LNCaP clone FGC (cell line): ENCODE data around the gene FAM149B1.

Experiments
- DNase-seq: peaks from one replicate; pipeline ENCODE4 v3.0.0-alpha.2; 2011; ENCODE audit warnings: low read depth
- H3K4me3 ChIP-seq: 2 replicates; pipeline ENCODE4 v1.5.1; 2011; ENCODE audit warnings: mild to moderate bottlenecking, low read depth, low read length, control low read depth
- CTCF ChIP-seq: IDR thresholded peaks from 2 replicates; pipeline ENCODE4 v1.5.1; 2012; ENCODE audit warnings: mild to moderate bottlenecking; ENCODE audit not compliant: control insufficient read depth, insufficient read depth; ENCODE audit errors: extremely low read depth

Gene FAM149B1

GRCh38 chr10:73293461-73293860 lies 125.5 kb downstream of the FAM149B1 start:
- no peak for TF ChIP-seq CTCF
- no peak overlapping the region for H3K4me3 ChIP-seq
- DNase-seq = no peak
